ENCODE data around the gene VWA8.

The VWA8 gene

GRCh38 chr13:41802684-41803444, 158.0 kb downstream of the VWA8 start:
- peak; percentile 89 for DNase-seq (ENCODE audit: low read depth)
- TF ChIP-seq CTCF (IDR thresholded peaks at IDR 0.05; ENCODE audit: insufficient read depth, low read depth, low read length, missing control alignments) = no peak
- no peak overlapping the region for H3K4me3 ChIP-seq (ENCODE audit: low read length)

GRCh38 chr13:41802043-41802683, 158.7 kb downstream of the VWA8 start:
- peak; percentile 26 for DNase-seq (ENCODE audit: low read depth)
- H3K4me3 ChIP-seq (ENCODE audit: low read length) = no peak overlapping the region
- no peak for TF ChIP-seq CTCF (IDR thresholded peaks at IDR 0.05; ENCODE audit: insufficient read depth, low read depth, low read length, missing control alignments)

GRCh38 chr13:41791056-41791455, 169.9 kb downstream of the VWA8 start:
- no peak for TF ChIP-seq CTCF (IDR thresholded peaks at IDR 0.05; ENCODE audit: insufficient read depth, low read depth, low read length, missing control alignments)
- no peak overlapping the region for H3K4me3 ChIP-seq (ENCODE audit: low read length)
- no peak for DNase-seq (ENCODE audit: low read depth)

GRCh38 chr13:41788552-41788951, 172.4 kb downstream of the VWA8 start:
- no peak for TF ChIP-seq CTCF (IDR thresholded peaks at IDR 0.05; ENCODE audit: insufficient read depth, low read depth, low read length, missing control alignments)
- no peak overlapping the region for H3K4me3 ChIP-seq (ENCODE audit: low read length)
- peak; percentile 85 for DNase-seq (ENCODE audit: low read depth)

GRCh38 chr13:41785402-41786172, 175.3 kb downstream of the VWA8 start:
- no peak for DNase-seq (ENCODE audit: low read depth)
- H3K4me3 ChIP-seq (ENCODE audit: low read length) = no peak overlapping the region
- no peak for TF ChIP-seq CTCF (IDR thresholded peaks at IDR 0.05; ENCODE audit: insufficient read depth, low read depth, low read length, missing control alignments)

GRCh38 chr13:41782086-41782485, 178.8 kb downstream of the VWA8 start:
- TF ChIP-seq CTCF (IDR thresholded peaks at IDR 0.05; ENCODE audit: insufficient read depth, low read depth, low read length, missing control alignments) = no peak
- no peak for DNase-seq (ENCODE audit: low read depth)
- H3K4me3 ChIP-seq (ENCODE audit: low read length) = no peak overlapping the region
